Kidney epithelial cell (primary cell): ENCODE results near the gene MSL1. TPM values are rescaled to one million over a fixed set of nuclear protein-coding genes. Genes with fewer than 3 reads are reported as not detected.

Experiments
- DNase-seq: peaks from one replicate; pipeline ENCODE4 v3.0.0-alpha.2; 2010; ENCODE audit warnings: low read depth
- H3K27me3 ChIP-seq: 2 replicates; pipeline ENCODE4 v1.6.0; 2011; ENCODE audit warnings: low read length; ENCODE audit not compliant: control insufficient read depth, insufficient read depth
- H3K36me3 ChIP-seq: 2 replicates; pipeline ENCODE4 v1.5.1; 2011; ENCODE audit warnings: low read length; ENCODE audit not compliant: control insufficient read depth, insufficient read depth
- H3K4me3 ChIP-seq: 2 replicates; pipeline ENCODE4 v1.5.1; 2011; ENCODE audit warnings: low read depth, mild to moderate bottlenecking, control low read depth, low read length
- CTCF ChIP-seq: IDR thresholded peaks from 2 replicates; pipeline ENCODE4 v1.5.1; 2011; ENCODE audit warnings: mild to moderate bottlenecking, moderate library complexity, low read length, control low read depth, inconsistent platforms; ENCODE audit not compliant: insufficient read depth, poor library complexity, severe bottlenecking
- total RNA-seq: library from RNA; depleted of rRNA; stranded (reverse); fragments of >200 nt; gene quantifications from 2 replicates; pipeline ENCODE4 v1.2.3, GENCODE V29; 2015

Gene MSL1
- total RNA-seq, 1 donor from 2014 or later, result 40.6 TPM

GRCh38 chr17:40094874-40095273 is 26.9 kb upstream of the MSL1 start:
- H3K36me3 ChIP-seq, result peaks cover 8% of the 10 kb centered on the region
- DNase-seq, result no peak
- no peaks in the 10 kb centered on the region for H3K27me3 ChIP-seq
- H3K4me3 ChIP-seq, result no peak overlapping the region
- TF ChIP-seq CTCF, result no peak

GRCh38 chr17:40095351-40095943 is 26.3 kb upstream of the MSL1 start:
- H3K27me3 ChIP-seq, result no peaks in the 10 kb centered on the region
- peaks cover 8% of the 10 kb centered on the region for H3K36me3 ChIP-seq
- H3K4me3 ChIP-seq, result no peak overlapping the region

GRCh38 chr17:40095944-40096791 is 25.6 kb upstream of the MSL1 start:
- peaks cover 8% of the 10 kb centered on the region for H3K36me3 ChIP-seq
- no peak for TF ChIP-seq CTCF

More at GRCh38 chr17:40095351-40095943, 26.3 kb upstream of the MSL1 start:
- TF ChIP-seq CTCF, result no peak
- DNase-seq, result no peak

GRCh38 chr17:40097087-40097486 is 24.7 kb upstream of the MSL1 start:
- DNase-seq, result no peak
- no peaks in the 10 kb centered on the region for H3K27me3 ChIP-seq
- no peak overlapping the region for H3K4me3 ChIP-seq
- no peak for TF ChIP-seq CTCF
- peaks cover 8% of the 10 kb centered on the region for H3K36me3 ChIP-seq

More at GRCh38 chr17:40095944-40096791, 25.6 kb upstream of the MSL1 start:
- Histone ChIP-seq H3K27me3 (no peaks in the 10 kb centered on the region), H3K4me3 (no peak overlapping the region)
- DNase-seq, result no peak

GRCh38 chr17:40097931-40098845 is 23.6 kb upstream of the MSL1 start:
- H3K36me3 ChIP-seq, result peaks cover 6% of the 10 kb centered on the region
- DNase-seq, result no peak
- H3K4me3 ChIP-seq, result peak overlapping the region; percentile 11
- TF ChIP-seq CTCF, result no peak
- no peaks in the 10 kb centered on the region for H3K27me3 ChIP-seq
